Stimulated activated CD8-positive, alpha-beta memory T cell treated with anti-CD3 and anti-CD28 coated beads, Interleukin-7, amount 100 ng/mL, for 1 hour (primary cell): ENCODE data around the gene CAPN10.
"Not testable (repeated sequence)": the region's sequence is repeated elsewhere in the genome, so short reads cannot be mapped to it uniquely, and the experiment has no call there.

ENCODE experiments used
- DNase-seq, 2 donors: peaks; one replicate each; pipeline ENCODE4 v3.0.0-alpha.2; 2020; ENCODE audit warnings: low read depth in 2 of 2

Gene CAPN10

GRCh38 chr2:240563231-240563630 is 23.3 kb upstream of the CAPN10 start:
- DNase-seq = not testable (repeated sequence)

GRCh38 chr2:240563951-240564560 is 22.5 kb upstream of the CAPN10 start:
- DNase-seq = no peak

DNA sequence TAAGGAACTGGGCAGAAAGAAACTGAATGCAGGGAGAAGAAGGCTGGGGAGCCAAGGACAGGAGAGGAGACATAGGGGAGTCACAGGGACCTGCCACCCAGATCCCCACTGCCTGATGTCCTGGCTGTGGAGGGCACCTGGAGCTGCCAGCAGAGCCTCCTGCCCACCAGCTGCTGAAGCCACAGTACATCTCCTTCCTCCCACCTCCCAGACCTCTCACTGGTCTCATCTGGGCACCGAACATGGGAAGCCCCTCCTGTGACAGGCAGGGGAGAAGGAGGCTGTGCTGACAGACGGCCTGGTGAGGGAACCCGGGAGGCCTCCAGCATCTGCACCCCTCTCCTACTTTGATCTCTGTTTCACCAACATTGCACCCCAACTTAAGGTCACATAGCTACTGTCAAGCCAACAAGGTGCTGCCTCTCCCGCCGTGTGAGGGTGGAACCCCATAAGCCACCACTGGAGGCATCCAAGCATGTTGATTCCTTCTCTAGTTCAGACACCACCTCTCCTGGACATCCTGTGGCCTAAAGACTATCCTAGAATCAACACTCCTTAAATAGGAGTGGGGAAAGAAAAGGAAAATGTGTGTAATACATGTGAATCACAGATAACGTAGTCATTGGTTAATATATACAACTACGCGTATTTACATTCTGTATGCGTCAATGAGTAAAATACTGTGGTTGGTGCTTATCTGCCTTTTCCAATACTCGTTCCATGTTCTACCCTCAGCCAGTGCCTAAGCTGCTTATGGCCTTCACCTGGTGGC is 21.8 kb upstream of the CAPN10 start:
- DNase-seq = no peak

GRCh38 chr2:240565333-240566202 is 21.0 kb upstream of the CAPN10 start:
- DNase-seq = peak; percentile 79 to 82

DNA sequence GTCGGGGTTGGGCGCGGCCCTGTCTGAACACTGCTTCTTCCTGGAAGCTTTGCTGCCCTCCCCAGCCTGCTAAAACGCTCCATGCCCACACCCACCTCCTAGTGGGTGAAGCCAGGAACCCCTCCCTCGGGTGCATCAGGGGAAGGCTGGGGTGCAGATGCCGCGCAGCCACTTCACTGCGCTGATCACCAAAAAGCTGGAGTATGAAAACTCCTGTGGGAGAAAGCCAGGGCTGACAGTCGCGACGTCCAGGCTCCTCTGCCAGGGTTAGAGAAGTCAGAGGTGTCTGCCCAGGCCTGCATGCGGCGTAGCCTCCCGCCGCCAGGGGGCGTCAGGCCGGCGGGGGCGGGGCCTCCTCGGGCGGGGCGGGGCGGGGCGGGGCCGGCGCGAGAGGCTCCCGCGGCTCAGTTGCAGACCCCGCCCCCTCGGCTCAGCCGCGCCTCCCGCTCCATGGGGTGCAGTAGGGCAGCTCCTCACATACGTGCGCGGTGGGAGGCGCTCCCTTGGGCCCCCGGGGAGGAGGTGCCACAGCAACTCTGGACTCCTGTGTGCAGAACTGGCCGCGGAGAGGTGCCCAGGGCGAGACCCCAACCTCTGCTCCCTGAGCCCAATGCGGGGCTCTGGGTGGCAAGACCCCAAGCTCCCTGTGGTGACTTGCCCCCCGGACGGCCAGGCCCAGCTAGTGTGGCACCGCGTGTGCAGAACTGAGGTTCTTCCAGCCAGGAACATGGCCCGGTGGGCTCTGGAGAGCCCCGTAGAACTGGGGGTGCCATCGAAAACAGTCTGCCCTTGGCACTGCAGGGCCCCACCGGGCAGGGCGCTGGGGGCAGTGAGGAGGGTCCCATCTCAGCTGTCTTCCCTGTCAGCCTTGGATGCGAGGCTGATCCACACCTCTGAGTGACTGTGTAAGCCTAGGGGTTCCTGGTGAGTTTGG is 20.1 kb upstream of the CAPN10 start:
- peak; percentile 80 to 86 for DNase-seq

DNA sequence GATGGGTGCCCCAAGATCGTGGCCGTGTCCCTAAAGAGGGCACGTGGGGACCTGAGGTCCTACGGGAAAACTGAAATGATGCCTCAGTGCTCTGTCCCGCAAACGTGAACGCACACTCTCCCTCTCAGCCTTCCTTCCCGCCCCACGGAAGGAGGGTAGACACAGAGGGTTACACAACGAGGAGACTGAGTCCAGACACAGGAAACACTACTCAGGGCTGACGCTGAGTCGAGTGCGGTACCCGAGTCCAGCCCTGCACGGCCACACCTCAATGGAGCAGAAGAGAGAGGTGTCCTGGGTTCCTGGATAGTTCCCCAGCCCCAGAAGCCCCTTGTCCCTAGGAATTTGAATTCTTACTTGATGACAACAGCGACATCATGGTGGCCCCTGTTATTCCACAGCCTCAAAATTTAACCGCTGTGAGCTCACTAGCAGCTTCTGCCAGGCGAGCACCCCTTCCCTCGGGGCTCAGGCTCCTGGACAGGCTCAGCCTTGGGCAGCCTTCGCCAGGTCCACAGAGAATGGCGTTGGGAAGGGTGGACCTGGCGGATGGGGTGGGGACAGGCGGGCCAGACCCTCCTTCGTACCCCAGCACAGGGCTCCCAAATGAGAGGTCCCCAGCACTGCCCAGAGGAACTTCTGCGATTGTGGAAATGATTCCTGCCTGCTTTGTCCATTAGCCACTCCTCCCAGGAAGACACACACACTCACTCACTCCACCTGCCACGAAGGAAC is 19.2 kb upstream of the CAPN10 start:
- no peak for DNase-seq

DNA sequence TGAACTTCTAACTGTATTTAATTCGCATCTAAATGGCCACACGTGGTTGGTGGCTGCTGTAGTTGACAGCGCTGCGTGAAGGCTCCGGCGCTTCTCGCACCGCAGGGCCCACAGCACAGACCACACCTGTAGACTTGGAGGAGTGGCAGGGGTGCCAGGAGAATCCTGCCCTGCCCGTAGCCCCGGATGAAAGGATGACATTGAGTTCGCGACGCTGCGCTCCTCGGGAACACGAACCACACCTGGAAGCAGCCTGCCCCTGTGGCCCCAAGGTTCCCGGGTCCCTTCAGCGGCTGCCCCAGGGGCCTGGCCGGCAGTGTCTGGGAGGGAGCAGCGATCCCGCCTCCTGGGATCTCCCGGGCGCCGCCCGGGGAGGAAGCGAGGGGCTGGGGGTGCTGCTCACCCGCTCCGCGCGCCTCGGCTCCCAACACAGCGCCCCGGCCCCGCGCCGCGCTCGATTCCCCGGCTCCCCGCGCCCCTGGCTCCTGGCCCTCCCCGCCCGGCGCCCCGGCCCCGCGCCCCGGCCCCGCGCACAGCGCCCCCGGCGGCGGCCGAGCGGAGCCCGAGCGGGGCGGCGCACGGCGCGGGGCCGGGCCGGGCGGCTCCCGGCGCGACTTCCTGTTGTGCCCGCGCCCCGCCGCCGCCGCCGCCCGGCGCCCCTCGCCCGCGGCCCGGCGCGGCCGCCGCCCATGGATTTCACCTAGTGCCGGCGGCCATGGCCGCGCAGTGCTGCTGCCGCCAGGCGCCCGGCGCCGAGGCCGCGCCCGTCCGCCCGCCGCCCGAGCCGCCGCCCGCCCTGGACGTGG is 18.5 kb upstream of the CAPN10 start, which contains the start of gene RNPEPL1:
Gene RNPEPL1, plus strand, starts transcription at position 613 of the 806 bp plus-strand sequence. Its CDS starts 103 bp downstream, at position 716.
- DNase-seq = no peak

- peak in 1 of 2 donors; percentile 31 for DNase-seq
Observed at GRCh38 chr2:240568678-240569522, 17.6 kb upstream of the CAPN10 start.

GRCh38 chr2:240569523-240569997 is 17.0 kb upstream of the CAPN10 start:
- DNase-seq = no peak

DNA sequence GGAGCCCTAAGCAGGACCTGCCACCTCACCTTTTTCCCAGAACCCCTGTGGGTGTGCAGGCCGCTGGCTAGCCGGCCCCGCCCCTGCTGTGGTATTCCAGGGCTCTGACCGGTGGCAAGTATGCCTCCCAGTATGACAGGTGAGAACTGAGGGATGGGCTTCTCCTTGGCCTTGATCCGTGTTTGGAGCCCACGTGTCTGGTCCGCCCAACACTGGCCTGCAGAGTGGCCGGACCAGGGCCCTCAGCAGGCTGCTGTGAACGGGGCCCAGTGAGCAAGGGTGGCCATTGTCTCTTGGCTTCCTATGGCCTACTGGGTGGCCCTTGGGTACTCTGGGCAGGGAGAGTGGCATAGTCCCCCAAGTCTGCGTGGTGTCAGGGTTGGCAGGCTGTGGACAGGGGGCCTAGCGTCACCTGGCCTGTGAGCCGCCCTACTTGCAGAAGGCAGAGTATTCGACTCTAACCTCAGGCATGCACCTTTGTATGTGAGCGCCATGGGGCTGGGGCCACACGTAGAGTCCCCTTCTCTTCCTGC is 16.5 kb upstream of the CAPN10 start:
- no peak for DNase-seq

GRCh38 chr2:240570531-240571313 is 15.8 kb upstream of the CAPN10 start:
- no peak for DNase-seq

- DNase-seq = no peak
Observed at GRCh38 chr2:240571314-240571973, 15.1 kb upstream of the CAPN10 start.

- DNase-seq = no peak
Observed at GRCh38 chr2:240572141-240573031, 14.1 kb upstream of the CAPN10 start.

- DNase-seq = no peak
Observed at GRCh38 chr2:240573071-240573515, 13.4 kb upstream of the CAPN10 start.

DNA sequence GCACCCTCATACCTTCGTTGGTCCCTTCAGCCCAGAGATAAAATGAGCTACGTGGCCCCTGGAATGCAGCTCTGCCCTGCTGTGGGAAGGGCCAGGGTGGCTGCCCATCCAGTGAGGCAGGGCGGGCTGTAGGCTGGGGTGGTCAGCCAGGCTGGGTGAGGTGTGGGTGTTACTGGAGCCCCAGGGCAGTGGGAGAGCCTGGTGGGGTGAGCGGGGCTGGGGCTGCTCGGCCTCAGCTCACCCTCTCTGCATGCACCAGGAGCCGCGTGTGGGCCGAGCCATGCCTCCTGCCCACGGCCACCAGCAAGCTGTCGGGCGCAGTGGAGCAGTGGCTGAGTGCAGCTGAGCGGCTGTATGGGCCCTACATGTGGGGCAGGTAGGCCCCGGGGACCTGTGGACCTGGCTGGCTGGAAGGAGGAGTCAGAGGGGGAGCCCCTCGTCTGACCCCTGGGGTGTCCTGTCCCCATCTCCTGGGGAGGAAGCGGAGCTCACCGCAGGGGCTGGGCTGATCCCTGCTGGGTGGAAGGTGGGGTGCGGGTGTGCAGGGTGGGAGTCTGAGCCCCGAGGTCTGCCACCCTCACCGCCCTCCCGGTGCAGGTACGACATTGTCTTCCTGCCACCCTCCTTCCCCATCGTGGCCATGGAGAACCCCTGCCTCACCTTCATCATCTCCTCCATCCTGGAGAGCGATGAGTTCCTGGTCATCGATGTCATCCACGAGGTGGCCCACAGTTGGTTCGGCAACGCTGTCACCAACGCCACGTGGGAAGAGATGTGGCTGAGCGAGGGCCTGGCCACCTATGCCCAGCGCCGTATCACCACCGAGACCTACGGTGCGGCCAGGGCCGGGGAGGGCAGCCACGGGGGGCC is 12.8 kb upstream of the CAPN10 start:
- no peak for DNase-seq
